Neural cell (in vitro differentiated cells): ENCODE measurements around the gene CLASP1. TPM values are rescaled to one million over a fixed set of nuclear protein-coding genes. Genes with fewer than 3 reads are reported as not detected.

Experiments
- H2AFZ ChIP-seq: fragments of 200-600, 300-800 bp; sonication (generic), shearing (Covaris generic); 2 replicates; pipeline ENCODE4 v1.6.0; 2014; ENCODE audit warnings: low read depth, mild to moderate bottlenecking, antibody characterized with exemption, low read length, moderate library complexity
- H3F3A ChIP-seq: fragments of 200-600 bp; shearing (Covaris generic); 2 replicates; pipeline ENCODE4 v1.6.1; 2016; ENCODE audit warnings: mild to moderate bottlenecking, moderate library complexity, mixed read lengths, antibody characterized with exemption, low read length; ENCODE audit not compliant: insufficient read depth, poor library complexity, severe bottlenecking
- H3K27ac ChIP-seq: fragments of 200-600, 300-800 bp; sonication (generic), shearing (Covaris generic); 2 replicates; pipeline ENCODE4 v1.5.1; 2014; ENCODE audit warnings: mild to moderate bottlenecking, low read length, moderate library complexity
- H3K27me3 ChIP-seq: fragments of 300-800, 200-600 bp; sonication (generic), shearing (Covaris generic); 2 replicates; pipeline ENCODE4 v1.6.0; 2014; ENCODE audit warnings: mild to moderate bottlenecking, low read depth, low read length, moderate library complexity; ENCODE audit not compliant: insufficient read depth
- H3K36me3 ChIP-seq: fragments of 300-800, 200-600 bp; sonication (generic), shearing (Covaris generic); 2 replicates; pipeline ENCODE4 v1.5.1; 2014; ENCODE audit warnings: mild to moderate bottlenecking, antibody characterized with exemption, low read length, moderate library complexity; ENCODE audit not compliant: insufficient read depth
- H3K4me2 ChIP-seq: fragments of 300-800, 200-600 bp; sonication (generic), shearing (Covaris generic); 2 replicates; pipeline ENCODE4 v1.6.0; 2014; ENCODE audit warnings: mild to moderate bottlenecking, low read length
- H3K4me3 ChIP-seq: fragments of 300-800, 200-600 bp; sonication (generic), shearing (Covaris generic); 2 replicates; pipeline ENCODE4 v1.5.1; 2014; ENCODE audit warnings: mild to moderate bottlenecking, low read length, moderate library complexity
- H3K79me2 ChIP-seq: fragments of 200-600 bp; shearing (Covaris generic); replicated peaks from 2 replicates; pipeline ENCODE4 v1.6.0; 2014; ENCODE audit warnings: mild to moderate bottlenecking, low read length, moderate library complexity; ENCODE audit not compliant: insufficient read depth
- H3K9ac ChIP-seq: fragments of 300-800, 200-600 bp; sonication (generic), shearing (Covaris generic); 2 replicates; pipeline ENCODE4 v1.6.1; 2016; ENCODE audit warnings: mild to moderate bottlenecking, low read length, mixed read lengths
- H3K9me2 ChIP-seq: fragments of 200-600 bp; shearing (Covaris generic); 2 replicates; pipeline ENCODE4 v1.6.1; 2016; ENCODE audit warnings: mild to moderate bottlenecking, low read length, mixed read lengths; ENCODE audit not compliant: insufficient read depth
- H3K9me3 ChIP-seq: fragments of 200-600, 300-800 bp; sonication (generic), shearing (Covaris generic); 2 replicates; pipeline ENCODE4 v1.6.1; 2016; ENCODE audit warnings: mild to moderate bottlenecking, mixed run types, low read length, moderate library complexity, mixed read lengths
- H4K20me1 ChIP-seq: fragments of 200-600 bp; shearing (Covaris generic); 2 replicates; pipeline ENCODE4 v1.6.1; 2016; ENCODE audit warnings: mild to moderate bottlenecking, mixed run types; ENCODE audit not compliant: insufficient read depth
- EP300 ChIP-seq: fragments of 450-650 bp; conservative IDR thresholded peaks from 2 replicates; pipeline ENCODE4 v1.6.1; 2014; ENCODE audit warnings: antibody characterized with exemption, mild to moderate bottlenecking, moderate library complexity; ENCODE audit not compliant: poor library complexity, severe bottlenecking
- EZH2 ChIP-seq: fragments of 200-600, 300-800 bp; shearing (Covaris generic), sonication (generic); IDR thresholded peaks from 2 replicates; pipeline ENCODE4 v1.6.1; 2014; ENCODE audit warnings: antibody characterized with exemption, low read length, borderline replicate concordance, mild to moderate bottlenecking; ENCODE audit not compliant: insufficient read depth, poor library complexity, severe bottlenecking
- MXI1 ChIP-seq: fragments of 450-650 bp; conservative IDR thresholded peaks from 2 replicates; pipeline ENCODE4 v1.6.1; 2014; ENCODE audit warnings: antibody characterized with exemption, mild to moderate bottlenecking; ENCODE audit not compliant: poor library complexity, severe bottlenecking
- POLR2AphosphoS5 ChIP-seq: IDR thresholded peaks from 2 replicates; pipeline ENCODE4 v1.6.1; 2012
- RAD21 ChIP-seq: fragments of 450-650 bp; conservative IDR thresholded peaks from 2 replicates; pipeline ENCODE4 v1.6.1; 2014; ENCODE audit warnings: antibody characterized with exemption, mild to moderate bottlenecking, moderate library complexity
- SMC3 ChIP-seq: fragments of 450-650 bp; conservative IDR thresholded peaks from 2 replicates; pipeline ENCODE4 v1.6.1; 2014; ENCODE audit warnings: antibody characterized with exemption, mild to moderate bottlenecking, moderate library complexity; ENCODE audit not compliant: poor library complexity
- TAF1 ChIP-seq: IDR thresholded peaks from 2 replicates; pipeline ENCODE4 v1.6.1; 2012; ENCODE audit warnings: low read depth
- polyA plus RNA-seq: library from polyadenylated mRNA; depleted of rRNA; stranded (reverse); fragments of >200 nt; gene quantifications from 2 replicates; pipeline ENCODE4 v1.2.3, GENCODE V29; 2014
- TF ChIP-seq, protein P1 (sequence below): fragments of 450-650 bp; IDR thresholded peaks from 2 replicates; pipeline ENCODE4 v1.5.1; 2014; ENCODE audit warnings: antibody characterized with exemption, mild to moderate bottlenecking, moderate library complexity; ENCODE audit not compliant: poor library complexity, severe bottlenecking
- TF ChIP-seq, protein P2 (sequence below): IDR thresholded peaks from 2 replicates; pipeline ENCODE4 v1.6.1; 2012; ENCODE audit warnings: borderline replicate concordance

CLASP1 gene
- polyA plus RNA-seq, 1 donor from 2014 or later = 41.3 TPM

DNA sequence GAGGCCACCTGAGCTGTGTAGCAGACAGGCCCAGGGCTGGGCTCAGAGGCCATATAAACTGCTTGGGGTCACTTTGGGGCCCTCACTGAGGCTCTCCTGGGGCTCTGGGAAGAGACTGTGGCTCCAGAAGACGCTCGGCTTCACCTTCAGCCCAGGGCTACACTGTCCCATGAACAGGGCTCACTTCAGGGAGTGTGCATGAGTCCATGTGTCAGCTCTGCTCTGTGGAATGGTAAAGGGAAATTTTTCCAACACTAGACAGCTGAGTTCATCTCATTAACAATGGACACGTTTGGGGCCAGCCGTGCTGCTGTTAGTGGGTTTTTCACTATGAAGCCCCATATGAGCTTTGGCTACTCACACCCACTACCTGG lies 298.9 kb downstream of the CLASP1 start:
- no peaks in the 10 kb centered on the region for H3K27me3 ChIP-seq
- H2AFZ ChIP-seq = no peak overlapping the region
- H3K9me3 ChIP-seq = no peaks in the 10 kb centered on the region
- no peak overlapping the region for H3K4me2 ChIP-seq
- H3K9ac ChIP-seq = no peak overlapping the region
- no peaks in the 10 kb centered on the region for H3K79me2 ChIP-seq
- H3K4me3 ChIP-seq = no peak overlapping the region
- no peak overlapping the region for H3K27ac ChIP-seq
- peaks cover 21% of the 10 kb centered on the region for H3K36me3 ChIP-seq
- H3F3A ChIP-seq = no peaks in the 10 kb centered on the region
- no peaks in the 10 kb centered on the region for H3K9me2 ChIP-seq
- TF ChIP-seq RAD21 (no peak), POLR2AphosphoS5 (no peak), EZH2 (no peak), SMC3 (no peak), MXI1 (no peak), TAF1 (no peak), EP300 (no peak)
- TF ChIP-seq, protein P1, sequence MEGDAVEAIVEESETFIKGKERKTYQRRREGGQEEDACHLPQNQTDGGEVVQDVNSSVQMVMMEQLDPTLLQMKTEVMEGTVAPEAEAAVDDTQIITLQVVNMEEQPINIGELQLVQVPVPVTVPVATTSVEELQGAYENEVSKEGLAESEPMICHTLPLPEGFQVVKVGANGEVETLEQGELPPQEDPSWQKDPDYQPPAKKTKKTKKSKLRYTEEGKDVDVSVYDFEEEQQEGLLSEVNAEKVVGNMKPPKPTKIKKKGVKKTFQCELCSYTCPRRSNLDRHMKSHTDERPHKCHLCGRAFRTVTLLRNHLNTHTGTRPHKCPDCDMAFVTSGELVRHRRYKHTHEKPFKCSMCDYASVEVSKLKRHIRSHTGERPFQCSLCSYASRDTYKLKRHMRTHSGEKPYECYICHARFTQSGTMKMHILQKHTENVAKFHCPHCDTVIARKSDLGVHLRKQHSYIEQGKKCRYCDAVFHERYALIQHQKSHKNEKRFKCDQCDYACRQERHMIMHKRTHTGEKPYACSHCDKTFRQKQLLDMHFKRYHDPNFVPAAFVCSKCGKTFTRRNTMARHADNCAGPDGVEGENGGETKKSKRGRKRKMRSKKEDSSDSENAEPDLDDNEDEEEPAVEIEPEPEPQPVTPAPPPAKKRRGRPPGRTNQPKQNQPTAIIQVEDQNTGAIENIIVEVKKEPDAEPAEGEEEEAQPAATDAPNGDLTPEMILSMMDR = no peak
- TF ChIP-seq, protein P2, sequence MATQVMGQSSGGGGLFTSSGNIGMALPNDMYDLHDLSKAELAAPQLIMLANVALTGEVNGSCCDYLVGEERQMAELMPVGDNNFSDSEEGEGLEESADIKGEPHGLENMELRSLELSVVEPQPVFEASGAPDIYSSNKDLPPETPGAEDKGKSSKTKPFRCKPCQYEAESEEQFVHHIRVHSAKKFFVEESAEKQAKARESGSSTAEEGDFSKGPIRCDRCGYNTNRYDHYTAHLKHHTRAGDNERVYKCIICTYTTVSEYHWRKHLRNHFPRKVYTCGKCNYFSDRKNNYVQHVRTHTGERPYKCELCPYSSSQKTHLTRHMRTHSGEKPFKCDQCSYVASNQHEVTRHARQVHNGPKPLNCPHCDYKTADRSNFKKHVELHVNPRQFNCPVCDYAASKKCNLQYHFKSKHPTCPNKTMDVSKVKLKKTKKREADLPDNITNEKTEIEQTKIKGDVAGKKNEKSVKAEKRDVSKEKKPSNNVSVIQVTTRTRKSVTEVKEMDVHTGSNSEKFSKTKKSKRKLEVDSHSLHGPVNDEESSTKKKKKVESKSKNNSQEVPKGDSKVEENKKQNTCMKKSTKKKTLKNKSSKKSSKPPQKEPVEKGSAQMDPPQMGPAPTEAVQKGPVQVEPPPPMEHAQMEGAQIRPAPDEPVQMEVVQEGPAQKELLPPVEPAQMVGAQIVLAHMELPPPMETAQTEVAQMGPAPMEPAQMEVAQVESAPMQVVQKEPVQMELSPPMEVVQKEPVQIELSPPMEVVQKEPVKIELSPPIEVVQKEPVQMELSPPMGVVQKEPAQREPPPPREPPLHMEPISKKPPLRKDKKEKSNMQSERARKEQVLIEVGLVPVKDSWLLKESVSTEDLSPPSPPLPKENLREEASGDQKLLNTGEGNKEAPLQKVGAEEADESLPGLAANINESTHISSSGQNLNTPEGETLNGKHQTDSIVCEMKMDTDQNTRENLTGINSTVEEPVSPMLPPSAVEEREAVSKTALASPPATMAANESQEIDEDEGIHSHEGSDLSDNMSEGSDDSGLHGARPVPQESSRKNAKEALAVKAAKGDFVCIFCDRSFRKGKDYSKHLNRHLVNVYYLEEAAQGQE = no peak
- H4K20me1 ChIP-seq = no peaks in the 10 kb centered on the region

DNA sequence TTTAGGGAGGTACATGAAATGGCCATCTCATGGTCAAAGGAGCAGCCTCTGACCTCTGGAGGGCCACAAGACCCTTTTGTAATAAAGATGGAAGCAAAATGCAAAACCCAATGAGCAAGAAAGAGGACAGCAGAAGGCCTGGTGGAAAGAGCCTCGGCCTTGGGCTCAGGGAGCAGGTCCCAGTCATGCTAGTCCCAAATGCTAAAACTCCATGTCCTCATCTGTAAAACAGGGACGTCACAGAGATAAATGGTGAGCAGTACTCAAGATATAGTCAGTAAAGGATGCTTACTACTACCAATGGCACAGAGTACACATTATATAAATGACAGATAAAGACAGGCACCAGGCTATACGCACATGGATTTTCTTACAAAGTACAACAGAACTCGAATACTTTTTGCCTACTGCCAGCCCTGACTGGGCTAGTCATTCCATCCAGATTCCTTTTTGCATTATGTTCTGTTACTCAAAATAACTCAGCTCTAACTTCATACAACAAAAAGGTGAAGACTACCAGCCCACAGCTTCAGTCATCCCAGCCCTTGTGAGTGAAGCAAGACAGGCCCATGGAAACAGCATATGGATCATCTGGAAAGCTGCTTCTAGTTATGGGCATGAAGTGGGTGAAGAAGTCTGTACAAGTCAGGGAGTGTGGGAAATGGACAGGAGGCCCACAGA lies 299.4 kb downstream of the CLASP1 start:
- Histone ChIP-seq H3K27ac (no peak overlapping the region), H3F3A (no peaks in the 10 kb centered on the region), H4K20me1 (no peaks in the 10 kb centered on the region), H3K36me3 (peaks cover 26% of the 10 kb centered on the region), H3K4me3 (no peak overlapping the region), H3K27me3 (no peaks in the 10 kb centered on the region), H3K9me3 (no peaks in the 10 kb centered on the region), H3K9me2 (no peaks in the 10 kb centered on the region), H3K79me2 (no peaks in the 10 kb centered on the region), H2AFZ (no peak overlapping the region), H3K9ac (no peak overlapping the region), H3K4me2 (no peak overlapping the region)
- no peak for TF ChIP-seq POLR2AphosphoS5
- TF ChIP-seq, protein P2 = no peak
- no peak for TF ChIP-seq EZH2
- TF ChIP-seq EP300 = no peak
- TF ChIP-seq RAD21 = no peak
- no peak for TF ChIP-seq MXI1
- no peak for TF ChIP-seq TAF1
- TF ChIP-seq, protein P1 = no peak
- no peak for TF ChIP-seq SMC3
